NT2/D1 (cell line): ENCODE measurements around the gene CSAD.

ENCODE experiments used
- SUZ12 ChIP-seq: IDR thresholded peaks from 2 replicates; pipeline ENCODE4 v1.6.1; 2011; ENCODE audit not compliant: insufficient read length, insufficient read depth; ENCODE audit errors: extremely low read depth
- YY1 ChIP-seq: IDR thresholded peaks from 2 replicates; pipeline ENCODE4 v1.6.1; 2011; ENCODE audit not compliant: insufficient read length, insufficient read depth
- ZNF274 ChIP-seq: IDR thresholded peaks from 2 replicates; pipeline ENCODE4 v1.6.1; 2011; ENCODE audit warnings: mild to moderate bottlenecking, low read depth, low read length

- TF ChIP-seq YY1 (no peak), SUZ12 (no peak), ZNF274 (no peak)
These were observed 9.5 kb upstream of the CSAD start for GRCh38 chr12:53190108-53190729.
